SW 1271 (cell line): ENCODE measurements around the gene DENND2A.
A peak's percentile ranks its signal among the peaks of the same experiment; 100 is the strongest.
"Not testable (repeated sequence)": the region's sequence is repeated elsewhere in the genome, so short reads cannot be mapped to it uniquely, and the experiment has no call there.

Experiments
- DNase-seq, 2 experiments: peaks; one replicate each; lab custom pipeline; 2025; lab: John Stamatoyannopoulos, UW

The DENND2A gene

DNA sequence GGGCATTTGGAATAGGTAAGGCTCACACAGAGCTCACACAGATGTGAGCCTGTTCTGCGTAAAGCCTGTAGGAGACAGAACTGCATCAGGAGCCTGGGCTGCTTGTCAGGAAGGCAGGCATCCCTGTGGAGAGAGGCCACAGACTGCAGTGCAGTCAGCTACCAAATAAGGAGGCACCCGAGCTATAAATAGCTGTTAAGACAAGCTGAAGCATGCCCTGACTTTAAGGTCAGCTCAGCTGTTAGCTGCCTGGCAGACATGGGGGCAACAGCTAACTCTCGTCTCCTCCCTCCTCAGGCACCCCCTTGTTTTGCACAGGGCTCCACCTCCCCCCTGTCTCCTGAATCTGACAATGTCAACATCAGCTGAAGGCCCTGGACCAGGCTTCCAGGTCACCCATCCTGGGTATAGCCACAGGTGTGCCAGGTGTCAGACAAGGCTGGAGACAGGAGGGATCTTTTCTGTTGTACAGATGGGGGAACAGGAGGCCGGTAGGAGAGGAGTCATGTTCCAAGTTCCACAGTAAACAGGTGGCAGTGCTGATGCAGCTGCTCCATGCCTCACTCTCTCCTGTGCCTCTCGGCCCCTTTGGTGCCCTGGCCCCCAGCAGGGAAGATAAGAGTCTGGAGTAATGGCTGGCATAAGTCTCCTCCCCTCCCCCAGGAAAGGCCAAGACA is 133.7 kb downstream of the DENND2A start:
- DNase-seq: no peak

DNA sequence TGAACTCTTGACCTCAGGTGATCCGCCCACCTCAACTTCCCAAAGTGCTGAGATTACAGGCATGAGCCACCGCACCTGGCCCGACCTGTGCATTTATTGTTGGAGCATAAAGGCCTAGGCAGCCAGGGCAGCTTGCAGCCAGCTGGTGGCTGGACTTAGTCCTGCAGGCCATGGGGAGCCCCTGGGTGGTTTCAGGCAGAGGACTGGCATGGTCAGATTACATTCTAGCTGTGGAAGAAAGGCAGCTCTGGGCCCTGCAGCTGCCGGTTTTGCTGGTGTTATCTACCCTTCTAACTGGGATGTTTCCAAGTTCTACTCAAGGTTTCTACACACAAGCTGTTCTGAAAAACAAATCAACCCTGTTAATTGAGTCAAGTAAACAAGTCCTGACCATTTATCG is 138.6 kb downstream of the DENND2A start:
- no peak for DNase-seq

DNA sequence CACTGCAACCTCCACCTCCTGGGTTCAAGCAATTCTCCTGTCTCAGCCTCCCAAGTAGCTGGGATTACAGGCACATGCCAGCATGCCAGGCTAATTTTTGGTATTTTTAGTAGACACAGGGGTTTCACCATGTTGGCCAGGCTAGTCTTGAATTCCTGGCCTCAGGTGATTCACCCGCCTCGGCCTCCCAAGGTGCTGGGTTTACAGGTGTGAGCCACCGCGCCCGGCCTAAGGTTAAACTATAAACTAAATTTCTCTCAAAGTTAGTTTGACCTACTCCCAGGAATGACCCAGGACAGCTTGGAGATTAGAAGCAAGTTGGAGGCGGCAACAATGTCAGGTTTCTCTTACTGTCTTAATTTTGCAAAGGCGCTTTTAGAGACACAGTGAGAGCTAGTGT is 142.8 kb downstream of the DENND2A start:
- DNase-seq: not testable (repeated sequence)

DNA sequence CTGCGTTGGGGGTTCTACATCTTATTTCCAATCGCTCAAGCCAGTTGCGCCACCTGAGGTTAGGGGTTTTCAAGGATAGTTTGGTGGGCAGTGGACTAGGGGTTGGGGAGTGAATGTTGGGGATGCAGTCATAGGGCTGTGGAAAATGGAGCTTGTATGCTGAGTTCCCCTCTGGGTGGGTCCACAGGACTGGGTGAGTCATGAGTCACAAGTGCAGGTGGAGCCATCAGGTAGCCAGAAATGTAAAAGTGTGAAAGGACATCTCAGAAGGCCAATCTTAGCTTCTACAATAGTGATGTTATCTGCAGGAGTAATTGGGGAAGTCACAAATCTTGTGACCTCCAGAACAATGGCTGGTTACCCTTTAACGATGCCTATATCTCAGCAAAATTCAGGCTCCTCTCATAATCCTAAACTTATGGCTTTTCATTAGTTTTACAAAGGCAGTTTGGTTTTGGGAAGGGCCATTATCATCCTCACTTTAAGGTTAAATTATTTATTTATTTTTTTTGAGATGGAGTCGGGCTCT is 143.3 kb downstream of the DENND2A start:
- DNase-seq: no peak

DNA sequence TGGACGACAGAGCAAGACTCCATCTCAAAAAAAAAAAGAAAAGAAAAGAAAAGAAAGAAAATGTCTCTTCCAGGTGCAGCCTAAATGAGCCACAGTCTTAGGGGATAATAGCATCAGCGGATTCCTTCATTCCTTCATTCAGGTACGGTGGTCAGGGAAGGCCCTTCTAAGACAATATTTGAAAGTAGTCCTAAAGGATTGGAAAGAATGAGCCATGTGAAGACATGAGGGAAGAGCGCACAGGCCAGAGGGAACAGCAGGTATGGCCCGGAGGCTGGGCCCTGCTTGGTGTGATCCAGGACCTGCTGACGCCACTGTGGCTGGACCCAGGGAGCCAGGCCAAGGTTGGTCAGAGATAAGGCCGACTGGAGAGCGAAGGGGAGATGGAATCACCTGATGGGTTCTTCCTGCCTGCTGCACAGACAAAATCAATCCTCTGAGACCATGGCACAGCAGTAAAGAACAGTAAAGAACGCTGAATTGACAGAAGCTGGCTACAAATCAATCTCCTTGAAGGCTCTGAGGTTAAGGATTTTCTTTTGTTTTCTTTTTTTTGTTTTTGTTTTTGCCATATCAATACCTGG is 145.0 kb downstream of the DENND2A start:
- no peak for DNase-seq

DNA sequence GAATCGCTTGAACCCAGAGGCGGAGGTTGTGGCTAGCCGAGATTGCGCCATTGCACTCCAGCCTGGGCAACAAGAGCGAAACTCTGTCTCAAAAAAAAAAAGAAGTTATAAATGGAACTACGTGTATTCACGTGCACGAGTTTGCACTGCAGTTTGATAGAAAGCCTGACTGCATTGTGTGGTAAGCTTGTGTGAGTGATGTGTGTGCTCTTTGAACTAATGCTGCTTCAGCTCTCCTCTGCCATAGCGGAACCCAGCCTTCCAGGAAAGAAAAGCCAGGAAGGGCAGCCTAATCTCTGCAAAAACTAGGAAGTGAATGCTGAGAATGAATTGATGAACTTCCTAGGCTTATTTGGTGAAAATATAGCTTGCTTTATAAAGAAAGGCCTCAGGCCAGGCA is 145.7 kb downstream of the DENND2A start:
- DNase-seq: no peak

DNA sequence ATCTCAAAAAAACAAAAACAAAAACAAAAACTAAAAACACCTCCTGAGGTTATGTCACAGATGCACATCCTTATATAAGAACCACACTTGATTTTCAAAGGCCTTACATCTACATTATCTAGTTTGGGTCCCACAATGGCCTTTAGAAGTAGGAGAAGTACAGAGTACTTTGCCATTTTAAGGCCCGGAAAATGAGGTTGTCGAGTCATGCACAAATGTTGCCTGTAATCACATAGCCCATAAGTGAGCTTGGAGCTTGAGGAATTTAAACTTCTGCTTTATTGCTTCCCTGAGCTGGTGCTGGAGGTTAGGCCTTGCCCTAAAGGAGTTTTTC is 151.6 kb downstream of the DENND2A start:
- no peak for DNase-seq

DNA sequence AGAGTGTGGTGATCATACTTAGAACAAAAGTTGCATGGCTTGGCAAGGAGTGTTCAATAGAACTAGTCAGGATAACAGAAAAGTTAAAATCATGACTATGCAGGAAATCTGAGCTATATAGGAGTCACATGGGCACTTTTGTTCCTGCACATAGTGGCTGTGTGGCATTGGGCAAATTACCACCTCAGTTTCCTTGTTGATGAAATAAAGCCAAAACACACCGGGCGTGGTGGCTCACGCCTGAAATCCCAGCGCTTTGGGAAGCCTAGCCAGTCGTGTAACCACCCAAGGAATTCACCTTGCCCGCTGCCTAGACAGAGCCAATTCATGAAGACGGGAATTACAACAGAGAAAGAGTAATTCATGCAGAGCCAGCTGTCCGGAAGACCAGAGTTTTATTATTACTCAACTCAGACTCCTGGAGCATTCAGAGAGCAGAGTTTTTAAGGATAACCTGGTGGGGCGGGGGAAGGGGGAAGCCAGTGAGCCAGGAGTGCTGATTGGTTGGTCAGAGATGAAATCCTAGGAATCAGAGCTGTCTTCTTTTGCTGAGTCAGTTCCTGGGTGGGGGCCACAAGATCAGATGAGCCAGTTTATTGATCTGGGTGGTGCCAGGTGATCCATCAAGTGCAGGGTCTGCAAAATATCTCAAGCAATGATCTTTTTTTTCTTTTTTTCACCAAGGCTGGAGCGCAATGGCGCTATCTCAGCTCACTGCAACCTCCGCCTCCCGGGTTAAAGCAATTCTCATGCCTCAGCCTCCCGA is 154.9 kb downstream of the DENND2A start:
- DNase-seq: no peak

DNA sequence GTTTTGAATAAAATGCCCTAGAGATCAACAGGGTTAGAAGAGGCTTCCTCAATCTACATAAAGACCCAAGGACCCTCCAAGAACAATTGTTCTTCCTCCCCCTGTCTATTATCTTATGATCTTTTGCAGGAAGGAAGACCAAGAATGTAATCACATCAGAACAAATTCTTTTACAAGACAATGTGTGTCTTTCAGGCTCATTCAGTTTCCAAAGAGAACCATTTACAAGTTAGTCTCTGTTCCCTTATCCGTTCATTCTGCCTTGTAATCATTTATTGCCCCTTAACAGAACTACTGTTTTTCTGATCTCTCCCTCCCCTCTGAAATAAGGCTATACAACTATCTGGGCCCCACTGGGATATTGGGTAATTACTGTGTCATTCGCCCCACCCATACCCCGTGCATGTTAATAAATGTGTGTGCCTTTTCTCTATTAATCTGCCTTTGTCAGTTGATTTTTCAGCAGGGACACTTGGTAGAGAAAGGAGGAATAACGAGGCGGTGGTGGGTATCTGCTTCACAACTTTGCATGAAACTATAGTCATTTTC is 155.6 kb downstream of the DENND2A start:
- DNase-seq: no peak

DNA sequence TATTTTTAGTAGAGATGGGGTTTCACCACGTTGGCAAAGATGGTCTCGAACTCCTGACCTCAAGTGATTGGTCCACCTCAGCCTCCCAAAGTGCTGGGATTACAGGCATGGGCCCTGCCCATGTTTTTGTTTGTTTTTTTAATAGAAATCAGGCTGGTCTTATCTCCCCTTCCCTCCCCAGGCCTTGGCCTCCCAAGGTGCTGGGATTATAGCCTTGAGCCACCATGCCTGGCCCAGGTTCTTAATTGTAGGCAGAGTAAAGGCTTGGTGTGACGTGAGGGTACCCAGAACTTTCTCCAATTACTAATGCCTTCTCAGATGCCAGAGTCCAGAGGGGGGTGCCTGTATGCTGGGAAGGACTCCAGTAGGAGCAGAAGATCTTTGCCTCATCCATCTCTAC is 156.1 kb downstream of the DENND2A start:
- no peak for DNase-seq

DNA sequence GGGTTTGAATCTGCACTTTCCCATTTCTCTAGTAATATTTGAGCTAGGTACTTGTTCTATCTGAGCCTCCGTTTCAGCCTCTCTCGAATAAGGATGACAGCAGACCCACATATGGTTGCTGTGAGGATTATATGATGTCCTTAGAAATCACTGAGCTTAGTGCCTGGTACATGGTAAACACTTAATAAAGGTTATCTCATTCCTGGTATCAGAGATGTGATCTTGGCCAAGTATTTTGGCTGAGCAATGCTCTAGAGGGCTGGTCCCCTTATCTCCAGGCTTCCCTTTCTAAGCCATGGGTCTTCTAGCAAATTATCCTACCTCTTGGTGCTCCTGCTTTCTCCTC is 160.9 kb downstream of the DENND2A start:
- DNase-seq: no peak

DNA sequence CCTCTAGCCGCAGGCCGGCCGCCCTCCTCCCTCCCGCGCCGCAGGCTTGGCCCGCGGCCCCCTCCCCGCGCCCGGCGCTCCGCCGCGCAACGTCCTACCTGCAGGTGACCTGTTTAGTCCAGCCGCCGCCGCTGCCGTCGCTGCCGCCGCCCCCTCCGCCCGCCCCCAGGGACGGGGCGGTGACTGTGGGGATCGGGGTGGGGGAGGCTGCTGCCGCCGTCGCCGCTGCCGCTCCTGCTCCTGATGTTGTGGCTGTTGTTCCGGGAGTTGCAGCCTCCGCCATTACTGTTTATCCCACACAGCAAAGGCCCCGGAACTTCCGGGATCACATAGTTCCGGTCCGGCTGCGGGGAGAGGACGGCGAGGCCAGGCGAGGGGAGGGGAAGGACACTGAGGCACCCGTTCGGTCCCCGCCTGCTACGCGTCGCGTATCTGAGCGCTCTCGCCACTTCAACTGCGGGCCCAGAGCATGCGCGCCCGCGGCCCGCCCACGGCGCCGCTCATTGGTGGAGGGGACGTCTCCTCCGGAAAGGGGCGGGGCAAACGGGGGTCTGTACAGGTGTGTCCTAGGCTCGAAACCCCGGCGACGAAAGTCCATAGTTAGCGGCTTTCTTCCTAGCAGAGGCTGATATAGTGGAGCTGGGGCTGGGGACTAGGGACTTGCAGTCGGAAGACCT is 161.4 kb downstream of the DENND2A start, which contains the start of gene MKRN1:
TSS of gene MKRN1 (minus strand) at position 444 of the 677 bp plus-strand sequence. CDS start at position 283, 161 bp downstream.
- peak; percentile 81 to 93 for DNase-seq

DNA sequence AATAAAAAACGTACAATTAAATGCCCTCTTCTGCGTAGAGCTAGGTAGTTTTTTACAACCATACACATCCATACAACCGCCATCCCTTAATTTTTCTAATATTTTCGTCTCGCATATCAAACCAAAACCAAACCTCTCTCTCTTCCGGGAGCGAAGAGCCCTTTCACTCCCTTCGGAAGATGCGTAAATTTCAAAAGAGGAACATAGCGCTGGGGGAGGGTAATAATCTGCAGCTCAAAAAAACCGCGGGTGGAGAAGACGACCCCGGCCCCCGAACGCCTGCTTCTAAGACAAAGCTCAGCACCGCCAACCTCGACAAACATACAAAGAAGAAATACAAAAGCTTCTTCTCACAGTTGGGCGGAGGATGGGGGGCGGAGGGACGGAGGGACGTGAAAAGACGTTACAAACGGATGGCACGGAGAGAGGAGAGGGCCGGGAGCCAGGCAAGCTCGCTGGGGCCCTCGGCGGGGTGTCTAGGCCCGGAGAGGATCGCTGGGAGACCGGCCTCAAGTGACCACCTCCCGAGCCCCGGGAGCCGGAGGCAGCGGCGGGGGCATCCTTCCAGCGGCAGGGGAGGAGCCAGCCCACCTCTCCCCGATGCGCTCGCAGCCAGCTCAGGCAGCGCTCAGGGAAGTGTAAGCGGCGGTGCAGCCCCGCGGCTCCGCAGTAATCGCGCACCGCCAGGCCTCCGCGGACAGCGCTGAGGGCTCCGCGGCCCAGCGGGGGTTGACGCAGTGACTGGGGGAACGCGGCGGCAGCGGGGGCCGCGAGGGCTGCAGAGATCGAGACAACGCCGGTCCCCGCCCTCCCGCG is 162.2 kb downstream of the DENND2A start:
- DNase-seq: peak in 1 of 2 experiments; percentile 39

DNA sequence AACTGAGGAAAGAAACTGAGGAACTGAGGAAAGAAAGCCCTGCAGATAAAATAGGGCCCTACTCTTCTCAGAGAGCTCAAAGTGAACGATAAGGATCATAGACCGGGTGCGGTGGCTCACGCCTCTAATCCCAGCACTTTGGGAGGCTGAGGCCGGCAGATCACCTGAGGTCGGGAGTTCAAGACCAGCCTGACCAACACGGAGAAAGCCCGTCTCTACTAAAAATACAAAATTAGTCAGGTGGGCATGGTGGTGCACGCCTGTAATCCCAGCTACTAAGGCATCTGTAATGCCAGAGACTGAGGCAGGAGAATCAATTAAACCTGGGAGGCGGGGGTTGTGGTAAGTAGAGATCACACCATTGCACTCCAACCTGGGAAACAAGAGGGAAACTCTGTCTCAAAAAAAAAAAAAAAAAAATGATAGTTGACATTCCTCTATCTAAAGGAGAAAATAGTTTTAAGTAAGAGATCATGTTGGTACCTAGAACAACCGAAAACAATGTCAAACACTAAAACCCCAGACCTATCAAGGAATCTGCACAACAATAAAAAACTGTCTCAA is 163.8 kb downstream of the DENND2A start:
- no peak for DNase-seq

DNA sequence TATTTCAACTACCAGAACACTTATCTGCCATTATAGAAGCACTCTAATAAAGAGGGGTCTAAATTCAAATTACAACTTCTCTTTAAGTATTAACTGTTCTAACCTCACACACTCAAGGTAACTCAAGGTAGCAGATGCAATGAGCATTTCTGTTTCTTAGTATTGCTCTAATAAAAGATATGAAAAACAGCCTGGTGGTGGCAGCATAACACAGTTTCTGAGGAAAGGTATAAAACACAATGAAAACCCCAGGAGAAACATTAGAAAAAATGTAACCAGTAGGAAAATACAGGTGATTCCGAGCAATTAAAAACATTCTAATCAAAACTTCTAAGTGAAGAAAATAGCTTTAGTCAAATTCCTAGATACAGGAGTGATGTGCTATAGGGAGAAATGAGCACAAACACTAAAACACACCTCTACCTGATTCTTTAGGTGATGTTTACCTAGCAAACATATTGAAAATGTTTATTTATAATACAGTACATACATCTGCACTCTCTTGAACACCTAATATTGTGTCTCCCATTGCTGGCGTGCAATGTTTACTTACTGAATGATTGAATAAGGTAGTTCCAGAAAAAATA is 164.8 kb downstream of the DENND2A start:
- DNase-seq: peak in 1 of 2 experiments; percentile 42
